ENCODE measurements around the gene LYPD6. TPM values are rescaled to one million over a fixed set of nuclear protein-coding genes. Genes with fewer than 3 reads are reported as not detected.

LYPD6 gene
- total and polyA plus RNA-seq, 11 donors = 0.04 to 0.72 (median 0.12) TPM; not detected in 1

DNA sequence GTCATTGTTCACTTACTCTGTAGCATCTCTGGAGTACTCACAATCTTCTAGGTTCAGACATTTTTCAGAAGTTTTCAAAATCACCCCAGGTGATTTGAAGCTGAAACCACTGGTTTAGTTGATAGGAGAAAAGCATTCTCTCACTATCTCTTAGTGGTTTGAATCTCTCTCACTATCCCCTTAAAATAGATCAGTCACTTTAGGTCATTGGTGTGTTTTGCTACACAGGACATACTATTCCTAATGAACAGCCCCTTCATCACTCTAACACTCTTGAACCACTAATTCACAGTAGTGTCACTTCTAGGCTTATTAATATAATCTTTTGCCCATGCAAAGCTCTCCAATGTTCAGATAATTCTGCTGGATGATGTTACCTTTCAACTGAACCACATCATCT lies 34.5 kb downstream of the LYPD6 start:
- DNase-seq (no peak), ATAC-seq (no peak)
- no peaks in the 10 kb centered on the region for H3K27me3 ChIP-seq
- no peak for TF ChIP-seq POLR2A (IDR thresholded peaks at IDR 0.05)
- TF ChIP-seq, protein P1, sequence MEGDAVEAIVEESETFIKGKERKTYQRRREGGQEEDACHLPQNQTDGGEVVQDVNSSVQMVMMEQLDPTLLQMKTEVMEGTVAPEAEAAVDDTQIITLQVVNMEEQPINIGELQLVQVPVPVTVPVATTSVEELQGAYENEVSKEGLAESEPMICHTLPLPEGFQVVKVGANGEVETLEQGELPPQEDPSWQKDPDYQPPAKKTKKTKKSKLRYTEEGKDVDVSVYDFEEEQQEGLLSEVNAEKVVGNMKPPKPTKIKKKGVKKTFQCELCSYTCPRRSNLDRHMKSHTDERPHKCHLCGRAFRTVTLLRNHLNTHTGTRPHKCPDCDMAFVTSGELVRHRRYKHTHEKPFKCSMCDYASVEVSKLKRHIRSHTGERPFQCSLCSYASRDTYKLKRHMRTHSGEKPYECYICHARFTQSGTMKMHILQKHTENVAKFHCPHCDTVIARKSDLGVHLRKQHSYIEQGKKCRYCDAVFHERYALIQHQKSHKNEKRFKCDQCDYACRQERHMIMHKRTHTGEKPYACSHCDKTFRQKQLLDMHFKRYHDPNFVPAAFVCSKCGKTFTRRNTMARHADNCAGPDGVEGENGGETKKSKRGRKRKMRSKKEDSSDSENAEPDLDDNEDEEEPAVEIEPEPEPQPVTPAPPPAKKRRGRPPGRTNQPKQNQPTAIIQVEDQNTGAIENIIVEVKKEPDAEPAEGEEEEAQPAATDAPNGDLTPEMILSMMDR (IDR thresholded peaks at IDR 0.05) = no peak
- no peaks in the 10 kb centered on the region for H3K9me3 ChIP-seq
- H3K27ac ChIP-seq = no peak overlapping the region
- H3K4me1 ChIP-seq = no peaks in the 10 kb centered on the region
- H3K36me3 ChIP-seq = no peaks in the 10 kb centered on the region
- intact Hi-C loops (cut with DNase I) = no loop called here
- no peak overlapping the region for H3K4me3 ChIP-seq

GRCh38 chr2:149365931-149366583 lies 35.7 kb downstream of the LYPD6 start:
- WGBS, 4 donors = 44 to 57% (median 49%) methylated on average over 5 of the region's 5 CpGs
- H3K4me1 ChIP-seq = no peaks in the 10 kb centered on the region
- intact Hi-C loops (cut with DNase I) = no loop called here
- ATAC-seq (no peak), DNase-seq (no peak)
- no peaks in the 10 kb centered on the region for H3K27me3 ChIP-seq
- H3K9me3 ChIP-seq = no peaks in the 10 kb centered on the region
- H3K36me3 ChIP-seq = no peaks in the 10 kb centered on the region
- no peak overlapping the region for H3K4me3 ChIP-seq
- no peak overlapping the region for H3K27ac ChIP-seq
- no peak for TF ChIP-seq POLR2A (IDR thresholded peaks at IDR 0.05)
- TF ChIP-seq, protein P1 (IDR thresholded peaks at IDR 0.05) = no peak

DNA sequence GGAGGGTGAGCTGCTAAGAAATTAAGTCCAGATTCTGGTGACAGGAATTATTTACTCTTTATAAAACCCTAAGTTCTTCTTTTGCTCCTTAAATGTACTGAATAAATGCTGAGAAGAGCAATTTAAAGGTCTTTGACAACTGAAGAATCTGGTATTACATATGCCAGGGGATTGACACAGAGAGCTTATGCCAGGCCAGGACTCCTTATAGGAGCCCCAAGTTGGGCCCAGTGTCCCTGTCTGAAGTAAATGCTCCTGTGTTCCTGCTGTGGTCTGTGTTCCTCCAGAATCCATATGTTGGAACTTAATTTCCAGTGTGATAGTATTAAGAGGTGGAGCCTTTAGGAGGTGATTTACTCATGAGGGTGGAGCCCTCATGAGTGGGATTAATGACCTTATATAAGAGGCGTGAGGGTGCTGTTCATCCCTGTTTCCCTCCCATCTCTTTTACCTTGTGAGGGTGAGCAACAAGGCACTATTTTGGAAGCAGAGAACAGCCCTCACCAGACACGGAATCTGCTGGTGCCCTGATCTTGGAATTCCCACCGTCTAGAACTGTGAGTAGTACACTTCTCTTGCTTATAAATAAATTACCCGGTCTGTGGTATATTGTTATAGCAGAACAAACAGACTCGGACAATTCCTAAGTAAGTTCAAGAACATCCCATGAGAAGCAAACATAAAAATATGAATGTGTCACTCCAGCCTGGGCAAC lies 39.8 kb downstream of the LYPD6 start:
- H3K27ac ChIP-seq = no peak overlapping the region
- intact Hi-C loops (cut with DNase I) = no loop called here
- no peaks in the 10 kb centered on the region for H3K4me1 ChIP-seq
- 88 to 92% (median 90%) methylated on average over 5 of the region's 5 CpGs for WGBS, 4 donors
- no peak for ATAC-seq
- no peak for DNase-seq
- TF ChIP-seq POLR2A (IDR thresholded peaks at IDR 0.05) = no peak
- TF ChIP-seq, protein P1 (IDR thresholded peaks at IDR 0.05) = no peak
- no peaks in the 10 kb centered on the region for H3K9me3 ChIP-seq
- no peaks in the 10 kb centered on the region for H3K36me3 ChIP-seq
- H3K27me3 ChIP-seq = no peaks in the 10 kb centered on the region
- no peak overlapping the region for H3K4me3 ChIP-seq

GRCh38 chr2:149371476-149371875 lies 41.1 kb downstream of the LYPD6 start:
- 87 to 89% (median 89%) methylated on average over 6 of the region's 6 CpGs for WGBS, 4 donors
- Histone ChIP-seq H3K36me3 (no peaks in the 10 kb centered on the region), H3K27ac (no peak overlapping the region), H3K4me3 (no peak overlapping the region), H3K4me1 (no peaks in the 10 kb centered on the region), H3K27me3 (no peaks in the 10 kb centered on the region), H3K9me3 (no peaks in the 10 kb centered on the region)
- DNase-seq = no peak
- TF ChIP-seq POLR2A (IDR thresholded peaks at IDR 0.05) = no peak
- TF ChIP-seq, protein P1 (IDR thresholded peaks at IDR 0.05) = no peak
- ATAC-seq = no peak
- intact Hi-C loops (cut with DNase I) = no loop called here
